Measurements from ENCODE around the gene ZNF692.

DNA sequence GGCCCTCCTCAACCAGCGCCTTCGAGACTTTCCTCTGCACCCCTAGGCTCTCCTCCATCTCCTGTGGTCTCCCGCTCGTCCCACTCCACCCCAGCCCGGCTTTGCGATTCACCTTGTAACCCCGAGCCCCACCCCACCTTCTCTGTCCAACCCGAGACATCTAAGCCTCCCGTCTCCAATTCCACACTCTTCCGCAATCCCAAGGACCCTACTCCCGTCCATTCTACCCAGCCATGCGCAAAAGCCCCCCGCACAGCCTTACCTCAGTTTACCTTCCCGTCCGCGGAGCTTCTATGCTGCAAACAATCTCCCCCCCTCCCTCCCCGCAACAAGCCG, 33.3 kb downstream of the ZNF692 start:
- TF ChIP-seq JUN (CRISPR knock-in tag; IDR thresholded peaks at IDR 0.05) (no peak), ZNF512 (CRISPR knock-in tag; IDR thresholded peaks at IDR 0.05; ENCODE audit: borderline replicate concordance) (no peak), KAT7 (CRISPR knock-in tag; IDR thresholded peaks at IDR 0.05; ENCODE audit: borderline replicate concordance) (no peak), E2F4 (CRISPR knock-in tag; IDR thresholded peaks at IDR 0.05; ENCODE audit: borderline replicate concordance, low read depth) (no peak), FOXK1 (CRISPR knock-in tag; IDR thresholded peaks at IDR 0.05) (no peak), NR2C2 (CRISPR knock-in tag; IDR thresholded peaks at IDR 0.05) (no peak), JAZF1 (CRISPR knock-in tag; IDR thresholded peaks at IDR 0.05) (no peak), TP53 (CRISPR knock-in tag; IDR thresholded peaks at IDR 0.05) (no peak), CBFB (CRISPR knock-in tag; IDR thresholded peaks at IDR 0.05; ENCODE audit: low read depth) (no peak), MAX (CRISPR knock-in tag; IDR thresholded peaks at IDR 0.05) (no peak)
- TF ChIP-seq, protein P1, sequence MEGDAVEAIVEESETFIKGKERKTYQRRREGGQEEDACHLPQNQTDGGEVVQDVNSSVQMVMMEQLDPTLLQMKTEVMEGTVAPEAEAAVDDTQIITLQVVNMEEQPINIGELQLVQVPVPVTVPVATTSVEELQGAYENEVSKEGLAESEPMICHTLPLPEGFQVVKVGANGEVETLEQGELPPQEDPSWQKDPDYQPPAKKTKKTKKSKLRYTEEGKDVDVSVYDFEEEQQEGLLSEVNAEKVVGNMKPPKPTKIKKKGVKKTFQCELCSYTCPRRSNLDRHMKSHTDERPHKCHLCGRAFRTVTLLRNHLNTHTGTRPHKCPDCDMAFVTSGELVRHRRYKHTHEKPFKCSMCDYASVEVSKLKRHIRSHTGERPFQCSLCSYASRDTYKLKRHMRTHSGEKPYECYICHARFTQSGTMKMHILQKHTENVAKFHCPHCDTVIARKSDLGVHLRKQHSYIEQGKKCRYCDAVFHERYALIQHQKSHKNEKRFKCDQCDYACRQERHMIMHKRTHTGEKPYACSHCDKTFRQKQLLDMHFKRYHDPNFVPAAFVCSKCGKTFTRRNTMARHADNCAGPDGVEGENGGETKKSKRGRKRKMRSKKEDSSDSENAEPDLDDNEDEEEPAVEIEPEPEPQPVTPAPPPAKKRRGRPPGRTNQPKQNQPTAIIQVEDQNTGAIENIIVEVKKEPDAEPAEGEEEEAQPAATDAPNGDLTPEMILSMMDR (IDR thresholded peaks at IDR 0.05): no peak
